OCI-LY1 (cell line): ENCODE measurements around the gene SYNPO2.

Experiments used
- CTCF ChIP-seq: fragments of 200-600 bp; sonication (generic), shearing (Covaris generic); IDR thresholded peaks from 2 replicates; pipeline ENCODE4 v1.5.1; 2017; ENCODE audit warnings: mild to moderate bottlenecking, antibody characterized with exemption, low read length, moderate library complexity, mixed read lengths
- EZH2 ChIP-seq: fragments of 200-600 bp; sonication (generic), shearing (Covaris generic); IDR thresholded peaks from 2 replicates; pipeline ENCODE4 v1.8.0; 2017; ENCODE audit warnings: borderline replicate concordance, mixed run types, mild to moderate bottlenecking, antibody characterized with exemption, low read length, moderate library complexity, mixed read lengths

DNA sequence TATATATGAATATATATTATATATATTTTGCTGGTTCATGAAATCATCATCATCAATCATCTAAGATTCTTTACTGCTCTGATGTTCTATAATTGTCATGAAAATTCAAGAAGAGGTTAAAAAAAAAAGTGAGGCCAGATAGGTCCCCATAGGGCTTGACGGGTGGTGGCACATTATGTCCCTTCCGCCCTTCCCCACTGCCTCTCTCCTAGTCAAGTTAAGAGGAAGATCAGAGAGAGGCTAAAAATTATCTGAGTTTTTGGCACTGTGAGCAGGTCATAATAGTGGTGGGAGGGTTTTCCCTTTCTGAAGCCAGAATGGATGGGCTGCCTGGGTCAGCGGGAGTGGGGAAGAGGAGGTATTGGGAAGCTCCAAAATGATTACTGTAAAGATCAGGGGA lies 5.4 kb downstream of the SYNPO2 start:
- TF ChIP-seq EZH2 (no peak), CTCF (no peak)
